Astrocyte (in vitro differentiated cells and primary cell): ENCODE data around the gene HOXD13.

Experiments
- EZH2 ChIP-seq: IDR thresholded peaks from 2 replicates; pipeline ENCODE4 v1.6.1; 2012; ENCODE audit warnings: mild to moderate bottlenecking, low read length, inconsistent platforms; ENCODE audit not compliant: insufficient read depth
- TF ChIP-seq, protein P1 (sequence below): IDR thresholded peaks from 2 replicates; pipeline ENCODE4 v1.5.1; 2011; ENCODE audit warnings: low read depth, mild to moderate bottlenecking, inconsistent platforms, low read length, moderate library complexity; ENCODE audit not compliant: insufficient read depth

- peak; percentile 89 for TF ChIP-seq EZH2
- TF ChIP-seq, protein P1, sequence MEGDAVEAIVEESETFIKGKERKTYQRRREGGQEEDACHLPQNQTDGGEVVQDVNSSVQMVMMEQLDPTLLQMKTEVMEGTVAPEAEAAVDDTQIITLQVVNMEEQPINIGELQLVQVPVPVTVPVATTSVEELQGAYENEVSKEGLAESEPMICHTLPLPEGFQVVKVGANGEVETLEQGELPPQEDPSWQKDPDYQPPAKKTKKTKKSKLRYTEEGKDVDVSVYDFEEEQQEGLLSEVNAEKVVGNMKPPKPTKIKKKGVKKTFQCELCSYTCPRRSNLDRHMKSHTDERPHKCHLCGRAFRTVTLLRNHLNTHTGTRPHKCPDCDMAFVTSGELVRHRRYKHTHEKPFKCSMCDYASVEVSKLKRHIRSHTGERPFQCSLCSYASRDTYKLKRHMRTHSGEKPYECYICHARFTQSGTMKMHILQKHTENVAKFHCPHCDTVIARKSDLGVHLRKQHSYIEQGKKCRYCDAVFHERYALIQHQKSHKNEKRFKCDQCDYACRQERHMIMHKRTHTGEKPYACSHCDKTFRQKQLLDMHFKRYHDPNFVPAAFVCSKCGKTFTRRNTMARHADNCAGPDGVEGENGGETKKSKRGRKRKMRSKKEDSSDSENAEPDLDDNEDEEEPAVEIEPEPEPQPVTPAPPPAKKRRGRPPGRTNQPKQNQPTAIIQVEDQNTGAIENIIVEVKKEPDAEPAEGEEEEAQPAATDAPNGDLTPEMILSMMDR = no peak
Observed at GRCh38 chr2:176115883-176116813, 23.6 kb downstream of the HOXD13 start, which contains the start of gene HOXD10.
